Glutamatergic neuron (in vitro differentiated cells): Measurements from ENCODE around the gene FAM184A. TPM values are rescaled to one million over a fixed set of nuclear protein-coding genes. Genes with fewer than 3 reads are reported as not detected.
"Not testable (repeated sequence)": the region's sequence is repeated elsewhere in the genome, so short reads cannot be mapped to it uniquely, and the experiment has no call there.

Experiments used
- DNase-seq: peaks from one replicate; pipeline ENCODE4 v3.0.0; 2022
- H3K27ac Mint-ChIP-seq: one replicate; pipeline ENCODE4 v1.8.0; 2020; ENCODE audit warnings: mild to moderate bottlenecking, mixed read lengths, inconsistent platforms; ENCODE audit not compliant: unreplicated experiment
- H3K27me3 Mint-ChIP-seq: one replicate; pipeline ENCODE4 v1.8.0; 2020; ENCODE audit warnings: mild to moderate bottlenecking, moderate library complexity, mixed read lengths, inconsistent platforms; ENCODE audit not compliant: unreplicated experiment
- H3K36me3 Mint-ChIP-seq: one replicate; pipeline ENCODE4 v1.8.0; 2020; ENCODE audit warnings: mild to moderate bottlenecking, mixed read lengths, inconsistent platforms; ENCODE audit not compliant: unreplicated experiment
- H3K4me1 Mint-ChIP-seq: one replicate; pipeline ENCODE4 v1.8.0; 2020; ENCODE audit warnings: mild to moderate bottlenecking, low read depth, mixed read lengths, inconsistent platforms; ENCODE audit not compliant: unreplicated experiment
- H3K4me3 Mint-ChIP-seq: one replicate; pipeline ENCODE4 v1.8.0; 2020; ENCODE audit warnings: mild to moderate bottlenecking, mixed read lengths, inconsistent platforms; ENCODE audit not compliant: unreplicated experiment
- H3K9me3 Mint-ChIP-seq: one replicate; pipeline ENCODE4 v1.8.0; 2020; ENCODE audit warnings: mild to moderate bottlenecking, moderate library complexity, mixed read lengths, inconsistent platforms; ENCODE audit not compliant: unreplicated experiment
- CTCF ChIP-seq: fragments of 200-600 bp; sonication (generic); IDR thresholded peaks from one replicate; pipeline ENCODE4 v1.5.0; 2021; ENCODE audit not compliant: partially characterized antibody, unreplicated experiment
- total RNA-seq: library from RNA; stranded (reverse); fragmentation: NEBNext Ultra II Directional; extraction: Animal tissue kit (Norgen Biotek cat#: 25700); gene quantifications from one replicate; pipeline ENCODE4 v1.2.1, GENCODE V29; 2021; ENCODE audit not compliant: unreplicated experiment

FAM184A gene
- total RNA-seq, 1 donor from 2014 or later: 20.0 TPM

DNA sequence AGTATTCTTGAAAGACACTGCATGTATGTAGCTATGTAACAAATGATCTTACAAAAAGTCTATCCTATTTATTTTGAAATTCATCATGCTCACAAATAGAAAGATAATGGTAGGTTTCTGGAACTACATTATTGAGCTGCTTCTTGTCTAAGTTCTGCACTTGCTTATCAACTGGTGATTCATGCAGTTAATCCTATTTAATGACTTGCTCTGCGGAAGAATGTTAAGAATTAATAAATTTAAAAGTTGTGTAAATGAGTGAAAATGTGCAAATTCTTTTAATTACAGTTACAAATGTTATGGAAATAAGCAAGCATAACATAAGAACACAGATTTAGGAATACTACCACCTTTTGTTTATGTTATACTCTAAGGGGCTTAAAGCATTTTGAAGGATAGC lies 76.4 kb downstream of the FAM184A start:
- no peaks in the 10 kb centered on the region for H3K9me3 Mint-ChIP-seq
- DNase-seq: no peak
- H3K36me3 Mint-ChIP-seq: no peaks in the 10 kb centered on the region
- TF ChIP-seq CTCF: no peak
- H3K27ac Mint-ChIP-seq: no peak overlapping the region
- no peaks in the 10 kb centered on the region for H3K4me1 Mint-ChIP-seq
- no peak overlapping the region for H3K4me3 Mint-ChIP-seq
- no peaks in the 10 kb centered on the region for H3K27me3 Mint-ChIP-seq

DNA sequence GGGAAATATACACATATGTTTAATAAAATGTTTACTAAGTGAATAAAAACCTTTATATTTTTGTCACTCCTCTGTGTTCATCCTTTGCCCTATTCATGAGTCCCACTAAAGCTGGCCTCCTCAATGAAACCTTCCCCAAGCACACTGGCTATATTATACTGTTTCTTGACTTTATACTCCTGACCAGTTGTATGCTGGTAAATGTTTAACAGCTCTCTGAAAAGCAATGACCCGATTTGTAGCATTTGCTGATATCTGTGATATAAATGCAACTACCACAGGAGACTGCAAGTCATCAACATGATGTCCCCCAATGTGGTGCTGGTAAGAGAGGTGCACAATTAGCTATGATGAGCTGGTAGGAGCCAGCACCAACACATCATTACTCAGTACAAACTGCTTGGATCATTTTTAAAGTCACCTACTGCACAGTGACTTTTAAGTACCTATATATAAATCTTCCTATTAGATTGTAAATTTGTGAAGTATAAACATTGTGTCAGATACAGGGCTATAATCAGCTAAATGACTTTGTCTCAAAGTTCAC lies 78.9 kb downstream of the FAM184A start:
- H3K9me3 Mint-ChIP-seq: no peaks in the 10 kb centered on the region
- DNase-seq: no peak

GRCh38 chr6:118997426-118997825 lies 81.0 kb downstream of the FAM184A start:
- DNase-seq, H3K4me1 Mint-ChIP-seq, H3K4me3 Mint-ChIP-seq, H3K27me3 Mint-ChIP-seq, H3K27ac Mint-ChIP-seq, H3K36me3 Mint-ChIP-seq, H3K9me3 Mint-ChIP-seq: not testable (repeated sequence)

More for the DNA sequence above, 78.9 kb downstream of the FAM184A start:
- no peak overlapping the region for H3K4me3 Mint-ChIP-seq
- no peaks in the 10 kb centered on the region for H3K36me3 Mint-ChIP-seq
- H3K27ac Mint-ChIP-seq: no peak overlapping the region
- no peaks in the 10 kb centered on the region for H3K4me1 Mint-ChIP-seq
- no peaks in the 10 kb centered on the region for H3K27me3 Mint-ChIP-seq
- TF ChIP-seq CTCF: no peak

- Mint-ChIP-seq H3K27ac (no peak overlapping the region), H3K4me3 (no peak overlapping the region), H3K9me3 (peaks cover 2% of the 10 kb centered on the region), H3K36me3 (no peaks in the 10 kb centered on the region), H3K4me1 (no peaks in the 10 kb centered on the region), H3K27me3 (no peaks in the 10 kb centered on the region)
- TF ChIP-seq CTCF: no peak
- DNase-seq: no peak
These were observed 82.1 kb downstream of the FAM184A start for GRCh38 chr6:118996289-118996820.

DNA sequence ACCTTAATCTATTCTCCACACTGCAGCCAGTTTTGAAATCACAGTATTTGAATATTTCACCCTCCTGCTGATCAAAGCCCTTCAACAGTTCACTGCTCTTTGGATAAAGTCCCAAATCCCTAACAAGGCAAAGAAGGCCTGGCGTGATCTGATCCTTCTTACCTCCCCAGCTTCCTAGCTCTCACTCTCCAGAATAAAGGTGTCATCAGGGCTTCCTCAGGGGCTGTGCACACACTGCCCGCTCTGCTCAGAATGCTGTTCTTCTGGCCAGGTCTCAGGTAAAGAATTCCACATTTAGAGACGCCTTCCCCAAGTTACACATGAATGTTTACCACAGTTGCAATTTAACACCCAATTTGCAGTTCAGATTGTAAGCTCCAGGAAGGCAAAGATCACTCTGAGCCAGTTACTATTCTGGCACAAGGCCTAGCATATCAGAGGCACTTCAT lies 84.6 kb downstream of the FAM184A start:
- H3K9me3 Mint-ChIP-seq: peaks cover 2% of the 10 kb centered on the region
- no peaks in the 10 kb centered on the region for H3K27me3 Mint-ChIP-seq
- H3K4me1 Mint-ChIP-seq: no peaks in the 10 kb centered on the region
- no peak for TF ChIP-seq CTCF
- no peaks in the 10 kb centered on the region for H3K36me3 Mint-ChIP-seq
- no peak overlapping the region for H3K4me3 Mint-ChIP-seq
- no peak overlapping the region for H3K27ac Mint-ChIP-seq
- DNase-seq: no peak
